Activated CD4-positive, alpha-beta T cell treated with anti-CD3 and anti-CD28 coated beads, Interleukin-2, amount 50 U/mL, for 48 hours (primary cell): ENCODE results near the gene DAW1.
"Not testable (repeated sequence)": the region's sequence is repeated elsewhere in the genome, so short reads cannot be mapped to it uniquely, and the experiment has no call there.

ENCODE experiments used
- DNase-seq, 2 experiments: peaks; one replicate each; pipeline ENCODE4 v3.0.0-alpha.2; 2020

The DAW1 gene, protein sequence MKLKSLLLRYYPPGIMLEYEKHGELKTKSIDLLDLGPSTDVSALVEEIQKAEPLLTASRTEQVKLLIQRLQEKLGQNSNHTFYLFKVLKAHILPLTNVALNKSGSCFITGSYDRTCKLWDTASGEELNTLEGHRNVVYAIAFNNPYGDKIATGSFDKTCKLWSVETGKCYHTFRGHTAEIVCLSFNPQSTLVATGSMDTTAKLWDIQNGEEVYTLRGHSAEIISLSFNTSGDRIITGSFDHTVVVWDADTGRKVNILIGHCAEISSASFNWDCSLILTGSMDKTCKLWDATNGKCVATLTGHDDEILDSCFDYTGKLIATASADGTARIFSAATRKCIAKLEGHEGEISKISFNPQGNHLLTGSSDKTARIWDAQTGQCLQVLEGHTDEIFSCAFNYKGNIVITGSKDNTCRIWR

DNA sequence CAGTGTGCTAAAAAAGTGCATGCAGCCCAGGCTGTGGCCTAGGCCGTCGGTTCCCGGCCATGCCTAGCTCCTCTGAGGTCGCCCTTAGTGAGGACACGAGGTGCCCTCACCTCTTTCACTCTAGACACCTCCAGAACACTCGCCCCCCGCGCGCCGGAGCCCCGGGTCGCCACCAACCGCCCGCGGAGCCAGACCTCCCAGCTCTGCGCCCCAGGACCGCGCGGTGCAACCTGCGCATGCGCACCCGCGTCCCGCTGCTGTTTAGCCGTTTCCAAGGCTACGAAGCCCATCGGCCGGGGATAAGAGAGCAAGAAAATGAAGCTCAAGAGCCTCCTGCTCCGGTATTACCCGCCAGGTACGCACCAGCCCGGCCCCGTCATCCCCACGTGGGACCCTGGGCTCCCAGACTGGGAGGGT is at the start of gene DAW1:
Gene DAW1, plus strand, starts transcription at position 257 of the 417 bp plus-strand sequence. Its CDS starts 59 bp downstream, at position 316.
- peak; percentile 40 to 53 for DNase-seq

DNA sequence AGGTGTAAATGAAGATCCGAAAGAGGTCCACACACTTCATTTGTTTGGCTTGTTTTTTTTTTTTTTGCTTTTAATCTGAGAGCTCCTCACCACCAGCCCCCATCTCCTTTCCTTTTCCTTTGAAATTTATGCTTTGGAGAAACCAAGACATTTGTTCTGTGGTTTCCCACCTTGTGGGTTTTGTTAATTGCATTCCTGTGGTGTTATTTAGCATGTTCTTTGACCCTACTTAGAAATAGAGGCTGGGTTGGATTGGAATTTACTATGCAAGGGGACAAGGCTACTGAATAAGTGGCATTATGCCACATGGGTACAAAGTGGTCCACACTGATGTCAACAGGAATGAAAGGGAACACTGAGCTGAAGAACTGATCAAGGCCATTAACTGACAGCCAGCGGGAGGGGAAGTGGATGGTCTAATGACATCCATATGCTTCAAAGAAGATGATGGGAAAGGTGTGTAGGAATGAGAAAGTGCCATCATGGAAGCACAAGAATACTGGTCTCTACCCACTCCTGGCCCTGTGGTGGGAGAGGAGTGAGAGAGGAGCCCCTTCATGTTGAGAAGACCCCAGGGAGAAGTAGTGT is 48.9 kb upstream of the DAW1 start:
- DNase-seq = no peak

DNA sequence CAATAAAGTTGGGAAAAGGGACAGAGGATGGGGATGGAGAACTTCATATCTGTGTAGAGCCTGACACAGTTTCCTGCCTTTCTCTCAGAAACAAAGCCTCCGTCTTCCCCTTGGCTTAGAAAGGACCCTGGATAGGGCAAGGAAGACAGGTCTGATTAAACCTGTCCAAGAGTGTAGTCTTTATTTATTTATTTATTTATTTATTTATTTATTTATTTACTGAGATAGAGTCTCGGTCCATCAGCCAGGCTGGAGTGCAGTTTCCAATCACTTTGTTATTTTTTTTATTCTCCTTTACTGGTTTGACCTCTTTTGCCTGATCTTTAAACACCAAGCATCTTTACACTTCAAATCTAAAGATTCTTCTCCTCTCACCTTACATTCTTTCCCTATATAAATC is 47.5 kb upstream of the DAW1 start:
- no peak for DNase-seq

DNA sequence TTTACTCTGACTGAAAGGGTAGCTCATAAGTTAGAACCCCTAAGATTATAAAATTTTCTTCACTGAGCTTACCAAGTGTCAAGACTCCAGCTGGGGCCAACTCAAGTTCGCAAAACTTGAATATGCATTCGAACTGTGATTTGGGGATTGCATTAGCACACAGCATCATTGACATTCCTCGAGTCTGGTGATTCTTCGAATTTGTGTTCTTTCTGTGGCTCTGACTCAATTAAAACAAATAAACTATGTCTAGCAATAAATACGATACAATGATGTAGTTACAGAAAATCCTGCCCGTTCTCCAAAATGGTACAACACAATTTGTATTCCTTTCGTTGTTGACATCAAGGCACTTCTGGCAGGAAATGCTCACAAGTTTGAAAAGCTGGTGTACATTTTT is 46.7 kb upstream of the DAW1 start:
- DNase-seq = no peak

DNA sequence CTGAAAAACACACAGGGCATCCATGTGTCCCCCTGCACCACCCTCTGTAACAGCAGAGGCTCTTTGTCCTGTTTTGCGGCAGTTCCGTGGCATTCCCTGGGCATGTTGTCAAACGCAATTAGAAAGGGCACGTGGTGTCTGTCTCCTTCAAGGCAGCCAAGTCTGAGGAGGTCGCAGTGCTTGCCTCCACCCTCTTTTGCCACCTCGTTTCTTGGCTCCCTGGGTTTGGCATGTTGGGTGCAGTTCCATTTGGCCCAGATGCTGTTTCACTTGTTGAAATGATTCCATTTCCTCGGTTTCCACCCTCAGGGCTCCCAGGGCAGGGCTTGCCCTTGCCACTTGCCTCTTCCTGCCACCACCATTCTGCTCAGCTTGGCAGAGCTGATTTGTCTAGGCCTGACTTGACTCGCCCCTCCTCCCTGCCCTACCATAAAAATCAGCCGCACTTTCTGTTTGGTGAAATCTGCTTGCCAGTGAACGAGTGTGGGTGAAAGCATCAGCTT is 45.4 kb upstream of the DAW1 start:
- no peak for DNase-seq

DNA sequence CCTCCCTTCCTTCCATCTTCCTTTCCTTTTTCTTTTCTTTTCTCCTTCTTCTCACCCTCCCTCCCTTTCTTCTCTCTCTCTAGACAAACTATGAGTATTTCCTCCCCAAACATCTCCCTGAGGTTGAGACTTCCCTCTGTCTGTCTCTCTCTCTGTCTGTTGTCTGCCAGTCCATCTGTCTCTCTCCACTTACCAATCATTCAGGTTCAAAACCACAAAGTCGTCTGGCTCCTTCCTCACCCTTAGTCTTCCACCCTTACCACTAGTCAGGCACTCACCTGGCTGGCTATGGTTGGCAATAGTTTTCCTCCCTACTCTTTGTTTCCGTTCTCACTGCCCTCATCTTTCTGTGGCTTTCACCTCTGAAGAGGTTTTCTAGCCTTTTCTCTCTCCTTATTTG is 44.9 kb upstream of the DAW1 start:
- no peak for DNase-seq

DNA sequence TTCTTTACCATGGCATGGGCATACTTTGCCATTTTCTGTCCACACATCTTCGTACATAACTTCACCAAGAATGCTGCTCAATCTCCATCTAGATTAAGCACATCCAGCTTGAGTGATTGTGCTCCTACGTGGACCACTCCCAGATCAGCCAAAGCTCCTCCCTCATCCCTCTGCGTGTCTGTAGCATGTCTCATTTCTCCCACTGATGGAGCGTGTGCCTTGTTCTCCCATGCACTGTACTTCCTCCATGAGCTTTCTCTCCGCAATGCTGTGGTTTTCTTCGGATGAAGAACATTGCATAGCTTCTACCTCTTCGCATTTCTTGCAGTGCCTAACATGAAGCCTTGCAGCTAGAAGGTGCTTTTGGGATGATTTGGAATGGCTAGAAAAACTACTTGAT is 44.3 kb upstream of the DAW1 start:
- DNase-seq = no peak

DNA sequence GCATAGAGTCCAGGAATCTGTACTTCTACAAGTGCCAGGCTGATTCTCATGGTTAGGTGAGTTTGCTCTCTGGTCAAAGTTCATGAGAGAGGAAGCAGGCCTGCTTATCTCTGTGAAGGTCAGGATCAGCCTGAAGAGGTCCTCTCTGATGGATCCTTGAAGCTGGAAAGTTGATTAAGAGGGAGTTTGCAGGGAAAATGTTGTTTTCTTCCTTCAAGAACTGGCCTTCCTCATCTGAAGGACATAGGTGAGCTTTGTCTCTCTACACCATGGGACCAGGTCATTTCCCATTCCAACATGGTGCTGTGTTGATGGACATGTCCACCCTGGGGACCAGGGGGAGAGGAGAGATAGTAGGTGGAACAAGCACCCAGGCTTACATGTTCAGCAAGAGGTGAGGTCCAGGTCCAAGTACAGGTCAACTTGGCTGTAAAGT is 42.9 kb upstream of the DAW1 start:
- DNase-seq = no peak

DNA sequence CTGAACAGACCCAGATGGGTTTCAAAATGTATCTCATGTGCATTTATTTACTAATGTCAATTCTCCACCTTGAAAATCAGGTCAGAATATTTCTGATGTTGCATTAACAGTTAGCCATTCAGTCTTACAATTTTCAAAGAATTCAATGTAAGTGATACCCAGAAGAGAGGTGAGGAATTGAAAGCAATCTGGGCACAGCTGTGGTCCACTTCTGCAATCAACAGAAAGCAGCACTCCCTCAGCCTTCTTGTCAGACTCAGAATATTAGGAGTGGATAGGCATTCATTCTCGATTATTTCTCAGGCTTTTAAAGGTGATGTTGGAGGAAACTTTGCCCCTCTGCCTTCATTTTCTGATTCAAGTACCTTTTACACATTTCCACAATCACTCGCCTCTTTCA is 42.1 kb upstream of the DAW1 start:
- no peak for DNase-seq

DNA sequence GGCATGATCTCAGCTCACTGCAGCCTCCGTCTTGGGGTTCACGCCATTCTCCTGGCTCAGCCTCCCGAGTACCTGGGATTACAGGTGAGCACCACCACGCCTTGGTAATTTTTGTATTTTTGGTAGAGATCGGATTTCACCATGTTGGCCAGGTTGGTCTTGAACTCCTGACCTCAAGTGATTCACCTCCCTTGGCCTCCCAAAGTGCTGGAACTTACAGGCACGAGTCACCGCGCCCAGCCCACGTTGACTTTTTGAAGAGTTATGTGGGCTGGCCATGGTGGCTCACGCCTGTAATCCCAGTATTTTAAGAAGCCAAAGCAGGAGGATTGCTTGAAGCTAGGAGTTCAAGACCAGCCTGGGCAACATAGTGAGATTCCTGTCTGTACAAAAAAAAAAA is 37.0 kb upstream of the DAW1 start:
- no peak for DNase-seq

DNA sequence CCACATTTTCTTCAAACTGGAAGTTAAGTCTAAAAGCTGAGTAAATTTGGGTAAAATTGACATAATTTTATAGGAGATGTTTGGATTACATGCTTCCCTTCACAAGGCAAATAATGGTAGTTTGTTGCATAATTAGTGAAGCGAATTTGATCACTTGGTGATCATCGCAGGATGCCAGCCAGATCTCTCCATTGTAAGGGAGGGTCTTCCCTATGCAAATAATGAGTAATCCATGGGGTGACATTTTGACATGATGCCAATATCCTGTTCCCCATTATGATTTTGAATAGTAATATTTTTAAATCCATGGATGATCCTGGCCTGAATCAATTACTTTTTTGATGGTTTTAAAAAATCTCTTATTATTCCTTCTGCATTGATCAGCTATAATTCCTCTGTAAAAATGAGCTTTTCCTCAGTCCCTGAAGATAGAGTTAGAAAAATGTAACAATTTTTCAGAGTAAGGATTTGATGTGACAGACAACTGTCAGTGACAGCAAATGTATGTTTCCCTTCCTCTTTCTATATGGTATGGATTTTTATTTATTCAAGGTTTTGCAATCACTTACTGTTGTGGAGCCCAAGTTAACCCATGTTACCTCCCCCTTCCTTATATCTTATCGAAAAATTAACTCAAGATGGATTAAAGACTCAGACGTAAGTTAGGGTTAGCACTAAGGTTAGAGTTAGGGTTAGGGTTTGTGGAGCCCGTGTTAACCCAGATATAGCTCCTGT is 36.3 kb upstream of the DAW1 start:
- DNase-seq = no peak

DNA sequence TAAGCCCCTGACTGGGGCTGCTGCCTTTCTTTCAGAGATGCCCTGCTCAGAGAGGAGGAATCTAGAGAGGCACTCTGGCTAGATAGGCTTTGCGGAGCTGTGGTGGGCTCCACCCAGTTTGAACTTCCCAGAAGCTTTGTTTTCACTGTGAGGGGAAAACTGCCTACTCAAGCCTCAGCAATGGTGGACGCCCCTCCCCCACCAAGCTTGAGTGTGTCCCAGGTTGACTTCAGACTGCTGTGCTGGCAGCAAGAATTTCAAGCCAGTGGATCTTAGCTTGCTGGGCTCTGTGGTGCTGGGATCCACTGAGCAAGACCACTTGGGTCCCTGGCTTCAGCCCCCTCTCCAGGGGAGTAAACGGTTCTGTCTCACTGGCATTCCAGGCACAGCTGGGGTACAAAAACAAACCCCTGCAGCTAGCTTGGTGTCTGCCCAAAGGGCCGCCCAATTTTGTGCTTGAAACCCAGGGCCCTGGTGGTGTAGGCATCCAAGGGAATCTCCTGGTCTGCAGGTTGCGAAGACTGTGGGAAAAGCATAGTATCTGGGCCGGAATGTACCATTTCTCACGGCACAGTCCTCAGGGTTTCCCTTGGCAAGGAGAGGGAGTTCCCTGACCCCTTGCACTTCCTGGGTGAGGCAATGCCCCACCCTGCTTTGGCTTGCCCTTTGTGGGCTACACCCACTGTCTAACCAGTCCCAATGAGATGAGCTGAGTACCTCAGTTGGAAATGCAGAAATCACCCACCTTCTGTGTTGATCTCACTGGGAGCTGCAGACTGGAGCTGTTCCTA is 31.9 kb upstream of the DAW1 start:
- DNase-seq = not testable (repeated sequence)

DNA sequence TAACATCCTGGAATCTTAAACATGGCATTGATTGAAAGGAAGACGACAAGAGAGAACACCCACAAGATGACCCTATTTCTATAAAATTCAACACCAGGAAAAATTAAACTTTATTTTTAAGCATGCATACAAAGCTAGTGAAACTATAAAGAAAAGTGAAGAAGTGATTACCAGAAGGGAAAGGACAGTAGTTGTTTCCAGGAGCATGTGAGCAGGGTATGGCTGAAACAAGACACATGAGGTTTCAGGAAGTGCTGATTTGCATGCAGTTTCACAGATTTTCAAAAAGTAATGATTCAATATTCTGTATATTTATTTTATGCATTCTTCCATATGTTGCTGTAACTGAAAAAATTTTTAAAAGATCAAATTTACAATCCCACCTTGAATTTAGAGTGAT is 24.6 kb upstream of the DAW1 start:
- no peak for DNase-seq

DNA sequence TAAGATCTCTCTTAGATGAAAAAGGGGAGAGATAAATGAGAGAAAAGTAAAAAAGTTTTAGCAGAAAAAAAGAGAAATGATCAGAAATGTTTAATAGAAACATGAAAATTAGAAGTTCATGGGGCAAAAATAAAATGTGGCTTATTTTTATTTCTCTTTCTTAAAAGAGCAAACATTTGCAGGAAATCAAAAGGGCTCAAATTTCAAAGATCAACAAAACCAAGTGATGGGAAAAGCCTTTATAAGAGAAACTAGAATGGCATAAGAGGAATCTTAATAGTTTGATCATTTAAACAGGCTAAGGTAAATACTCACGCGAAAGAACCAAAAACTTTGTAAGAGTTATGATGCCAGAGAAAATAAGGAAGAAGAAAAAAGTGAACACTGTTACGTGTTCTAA is 23.3 kb upstream of the DAW1 start:
- DNase-seq = no peak

DNA sequence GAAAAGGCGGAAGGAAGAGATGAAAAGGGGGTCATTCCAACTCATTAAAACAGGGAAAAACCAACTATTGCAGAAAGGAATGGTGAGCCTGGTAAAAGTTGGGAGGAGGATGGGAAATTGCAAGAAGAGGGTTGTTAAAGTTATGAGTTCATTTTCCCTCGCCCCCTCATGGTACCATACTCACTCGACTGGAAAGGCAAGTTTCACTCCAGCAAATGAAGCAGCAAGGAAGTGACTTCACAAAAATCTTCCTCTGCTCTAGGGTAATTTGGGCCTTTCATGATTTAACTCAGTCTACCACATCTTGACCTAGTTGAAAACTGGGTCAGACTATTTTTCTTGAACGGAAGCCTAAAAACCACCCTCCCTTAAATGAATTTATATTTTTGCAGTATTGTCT is 22.8 kb upstream of the DAW1 start:
- no peak for DNase-seq

DNA sequence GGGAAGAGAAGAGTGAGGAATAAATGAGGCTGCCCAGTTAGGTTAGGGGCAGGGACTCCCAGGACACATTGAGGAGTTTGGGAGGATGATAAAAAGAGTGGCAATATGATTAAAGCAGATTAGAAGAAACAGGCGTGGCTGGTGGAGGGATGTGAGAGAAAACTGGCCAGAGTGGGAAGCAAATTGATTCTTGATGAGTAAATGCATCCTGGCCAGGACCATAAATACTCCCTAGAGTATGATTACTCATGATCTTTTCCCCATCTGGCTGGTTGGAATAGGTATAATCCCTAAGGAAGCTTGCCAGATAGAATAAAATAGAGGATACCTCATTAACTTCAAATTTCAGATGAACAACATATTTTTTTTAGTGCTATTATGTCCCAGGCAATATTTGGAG is 21.5 kb upstream of the DAW1 start:
- no peak for DNase-seq

DNA sequence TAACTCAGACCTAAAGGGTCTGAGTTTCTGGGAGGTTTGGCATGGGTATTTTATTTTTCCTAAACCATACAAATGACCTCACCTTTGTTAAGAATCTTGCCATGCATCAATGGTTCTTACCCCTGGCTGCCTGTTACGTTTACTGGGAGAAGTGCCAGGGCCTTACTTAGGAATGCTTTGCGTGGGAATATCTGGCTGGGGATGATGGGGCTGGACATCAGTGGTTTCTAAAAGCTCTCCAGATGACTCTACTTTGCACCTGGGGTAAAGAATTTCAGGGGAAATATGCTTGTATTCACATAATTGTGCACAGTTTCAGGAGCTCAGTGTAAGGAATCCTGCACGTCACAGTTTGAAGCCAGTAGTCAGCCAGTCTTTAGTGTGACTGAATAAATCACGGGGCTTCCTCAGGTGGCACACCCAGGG is 18.2 kb upstream of the DAW1 start:
- no peak for DNase-seq

DNA sequence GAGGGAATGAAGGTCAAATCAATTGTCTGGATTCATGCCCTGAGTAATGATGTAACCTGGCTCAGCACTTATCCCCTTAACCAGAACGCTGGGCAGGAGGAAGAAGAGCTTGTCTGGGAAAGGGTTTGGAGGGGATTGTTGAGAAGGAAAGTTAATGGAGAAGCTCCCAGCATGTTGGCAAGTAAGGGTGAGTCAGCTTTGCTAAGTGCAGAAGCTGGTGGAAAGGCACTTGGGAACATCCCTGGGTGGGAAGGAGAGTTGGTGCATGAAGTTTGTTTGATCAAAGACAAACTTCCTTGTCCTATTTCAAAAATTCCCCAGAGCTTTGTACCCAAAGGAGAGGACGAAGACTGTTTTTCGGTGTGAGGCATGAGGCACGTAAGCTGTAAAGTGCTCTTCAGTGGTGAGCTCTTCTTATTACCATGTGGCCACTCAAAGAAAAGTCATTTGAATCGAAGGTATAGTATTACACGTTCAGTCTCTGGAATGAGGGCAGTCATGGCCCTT is 17.6 kb upstream of the DAW1 start:
- DNase-seq = no peak

DNA sequence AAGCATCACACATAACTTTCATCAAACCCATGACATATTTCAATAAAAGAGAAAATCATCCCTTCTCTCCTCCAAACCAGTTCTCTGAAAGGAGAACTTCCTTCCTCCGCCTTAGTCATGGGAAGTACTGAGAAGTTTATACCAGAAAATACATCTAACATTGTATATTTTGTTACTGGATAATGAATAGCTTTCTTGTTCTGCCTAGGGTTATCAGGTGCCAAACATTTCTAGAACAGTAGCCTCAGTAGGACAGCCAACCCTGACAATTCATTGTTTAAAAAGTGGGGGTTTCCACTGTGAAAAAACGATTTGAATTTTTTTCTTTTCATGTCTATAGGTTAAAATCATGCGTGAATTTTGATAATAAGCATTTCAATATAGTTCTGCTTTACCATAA is 16.0 kb upstream of the DAW1 start:
- no peak for DNase-seq

DNA sequence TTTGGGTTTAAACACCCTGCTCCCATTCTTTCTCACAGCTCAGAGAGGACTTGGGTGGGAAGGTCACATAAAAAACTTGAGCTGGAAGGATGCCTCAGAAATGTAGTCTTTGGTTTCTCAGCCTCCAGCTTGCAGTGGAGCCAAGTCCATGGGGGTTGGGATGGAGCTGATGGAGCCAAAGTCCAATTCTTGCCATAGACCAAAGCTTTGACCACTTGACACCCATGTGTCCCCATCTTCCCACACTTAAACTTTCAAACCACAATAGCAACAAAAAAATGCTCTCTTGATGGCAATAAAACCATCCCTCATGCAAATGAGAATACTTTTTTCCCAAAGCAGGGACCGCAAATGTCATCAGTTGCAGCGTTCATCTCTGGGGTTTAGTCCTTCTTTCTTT is 14.7 kb upstream of the DAW1 start:
- no peak for DNase-seq

DNA sequence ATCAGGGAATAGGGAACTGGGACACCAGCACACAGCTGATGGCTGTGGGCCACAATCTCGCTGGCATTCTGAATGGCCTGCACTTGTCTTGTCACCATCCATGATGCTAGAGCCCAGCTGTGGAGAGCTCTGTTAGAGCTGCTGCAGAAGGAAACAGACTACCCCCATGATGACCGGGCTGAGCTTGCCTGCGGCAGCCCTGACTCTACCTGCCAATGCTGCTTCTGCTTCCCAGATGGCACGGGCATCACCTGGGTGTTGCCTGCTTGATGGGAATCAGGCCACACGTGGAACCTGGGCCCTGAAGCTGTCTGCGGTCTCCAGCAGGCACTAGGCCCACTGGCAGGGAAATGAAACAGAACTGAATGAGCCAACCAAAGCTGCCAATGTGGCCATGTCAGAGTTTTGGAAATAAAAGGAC is 11.2 kb upstream of the DAW1 start:
- DNase-seq = no peak

DNA sequence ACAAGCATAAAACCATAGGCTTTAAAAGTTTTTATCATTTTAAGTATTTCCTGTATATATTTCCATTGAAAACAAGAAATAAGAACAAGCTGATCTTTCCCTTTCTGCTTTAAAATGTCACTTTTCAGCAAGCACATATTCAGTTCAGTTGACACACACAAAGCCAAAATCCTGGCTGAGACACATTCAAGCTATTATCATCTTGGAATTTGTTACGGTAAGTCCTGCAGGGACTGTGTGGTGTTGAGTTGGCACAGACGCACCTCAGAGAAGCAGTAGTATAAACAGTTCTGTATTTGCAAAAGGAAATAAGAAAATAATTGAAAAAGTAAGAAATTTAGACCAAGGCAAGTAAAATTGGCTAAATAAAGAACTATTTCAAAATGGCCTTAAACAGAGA is 10.4 kb upstream of the DAW1 start:
- DNase-seq = no peak
